Activated CD4-positive, alpha-beta memory T cell treated with anti-CD3 and anti-CD28 coated beads for 36 hours (primary cell): ENCODE measurements around the gene SNAP25. TPM values are rescaled to one million over a fixed set of nuclear protein-coding genes. Genes with fewer than 3 reads are reported as not detected.

Experiments used
- CTCF ChIA-PET: fragments of 350-600 bp; sonication (Branson Sonifier 250); formaldehyde crosslinking; loops from one replicate; lab custom pipeline; 2021; ENCODE audit warnings: antibody characterized with exemption, inconsistent platforms; lab: Charles Lee
- POLR2A ChIA-PET: fragments of 350-600 bp; sonication (Branson Sonifier 250); formaldehyde crosslinking; loops from one replicate; lab custom pipeline; 2021; ENCODE audit warnings: antibody characterized with exemption; lab: Charles Lee
- DNase-seq: peaks from one replicate; pipeline ENCODE4 v3.0.0-alpha.2; 2020
- H3K27ac Mint-ChIP-seq: one replicate; pipeline ENCODE4 v1.8.0; 2021; ENCODE audit warnings: mixed read lengths
- H3K27me3 Mint-ChIP-seq: one replicate; pipeline ENCODE4 v1.8.0; 2021; ENCODE audit warnings: mixed read lengths
- H3K36me3 Mint-ChIP-seq: one replicate; pipeline ENCODE4 v1.8.0; 2021; ENCODE audit warnings: mixed read lengths
- H3K4me1 Mint-ChIP-seq: one replicate; pipeline ENCODE4 v1.8.0; 2021; ENCODE audit warnings: low read depth, mixed read lengths
- H3K4me3 Mint-ChIP-seq: one replicate; pipeline ENCODE4 v1.8.0; 2021; ENCODE audit warnings: mild to moderate bottlenecking, mixed read lengths
- H3K9me3 Mint-ChIP-seq: one replicate; pipeline ENCODE4 v1.8.0; 2021; ENCODE audit warnings: mixed read lengths
- intact Hi-C: fragments of 100-400 bp; cut with micrococcal nuclease; formaldehyde crosslinking; loops from one replicate; pipeline ENCODE4 v1.15.1; 2023
- total RNA-seq, 2 experiments: library from RNA; stranded (reverse); gene quantifications; one replicate each; pipeline ENCODE4 v1.2.3, GENCODE V29; 2021

Gene SNAP25
- total RNA-seq, 2 experiments from 2014 or later = 0.63 to 0.67 TPM

DNA sequence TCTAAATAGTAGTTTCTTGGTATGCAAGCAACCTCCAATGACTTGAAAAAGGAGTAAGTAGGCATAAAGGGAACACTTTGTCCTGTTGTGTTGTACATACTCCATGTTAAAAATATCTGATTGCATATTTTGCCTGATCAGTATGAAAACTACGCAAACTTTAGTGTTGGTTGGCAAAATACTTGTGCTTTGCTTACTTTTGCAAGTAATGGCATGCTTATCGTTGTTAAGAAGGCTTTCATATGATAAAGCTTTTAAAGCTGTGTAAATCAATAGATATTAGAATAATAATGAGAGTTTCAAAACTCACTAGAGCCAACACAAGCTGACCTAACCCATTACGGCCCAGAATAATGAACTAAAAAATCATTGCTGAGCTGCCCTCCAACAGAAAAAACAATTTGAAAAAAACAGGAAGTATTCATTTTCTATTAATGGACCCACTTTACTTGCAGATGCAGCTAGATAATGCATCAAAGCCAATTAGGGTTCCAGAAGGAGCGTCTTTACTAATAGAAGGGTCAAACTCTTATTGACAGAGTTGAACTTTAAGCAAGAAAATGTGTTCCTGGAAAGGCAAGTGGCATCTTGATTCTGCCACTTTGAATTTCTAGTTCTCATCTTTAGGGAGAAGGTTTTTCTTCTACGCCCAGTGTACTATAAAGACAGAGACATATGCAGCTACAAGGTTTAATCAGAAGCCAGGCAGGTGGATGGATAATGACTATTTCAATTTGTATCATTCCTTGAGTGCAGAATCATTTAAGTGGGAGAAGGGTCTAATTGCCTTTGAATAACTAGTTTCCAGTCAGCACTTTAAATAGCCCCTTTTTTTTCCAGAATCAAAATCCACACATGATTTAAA, 82.2 kb downstream of the SNAP25 start:
- CTCF ChIA-PET = no interaction called here
- H3K4me1 Mint-ChIP-seq = peaks cover 9% of the 10 kb centered on the region

GRCh38 chr20:10303852-10304251, 85.2 kb downstream of the SNAP25 start:
- H3K9me3 Mint-ChIP-seq = no peaks in the 10 kb centered on the region
- intact Hi-C loops = no loop called here
- H3K27ac Mint-ChIP-seq = no peak overlapping the region
- peaks cover 3% of the 10 kb centered on the region for H3K27me3 Mint-ChIP-seq
- no peak overlapping the region for H3K4me3 Mint-ChIP-seq
- ChIA-PET CTCF (no interaction called here), POLR2A (no interaction called here)
- no peak for DNase-seq
- no peaks in the 10 kb centered on the region for H3K36me3 Mint-ChIP-seq
- H3K4me1 Mint-ChIP-seq = peaks cover 8% of the 10 kb centered on the region

More for the DNA sequence above, 82.2 kb downstream of the SNAP25 start:
- H3K9me3 Mint-ChIP-seq = no peaks in the 10 kb centered on the region
- no peaks in the 10 kb centered on the region for H3K36me3 Mint-ChIP-seq
- POLR2A ChIA-PET = no interaction called here
- peaks cover 3% of the 10 kb centered on the region for H3K27me3 Mint-ChIP-seq
- H3K27ac Mint-ChIP-seq = no peak overlapping the region
- no peak overlapping the region for H3K4me3 Mint-ChIP-seq
- no peak for DNase-seq
- intact Hi-C loops = no loop called here

GRCh38 chr20:10304471-10305046, 85.9 kb downstream of the SNAP25 start:
- POLR2A ChIA-PET = no interaction called here
- Mint-ChIP-seq H3K4me3 (no peak overlapping the region), H3K27me3 (peaks cover 4% of the 10 kb centered on the region), H3K27ac (no peak overlapping the region), H3K9me3 (no peaks in the 10 kb centered on the region), H3K36me3 (no peaks in the 10 kb centered on the region), H3K4me1 (peaks cover 8% of the 10 kb centered on the region)
- no peak for DNase-seq
- intact Hi-C loops = no loop called here
- CTCF ChIA-PET = no interaction called here

DNA sequence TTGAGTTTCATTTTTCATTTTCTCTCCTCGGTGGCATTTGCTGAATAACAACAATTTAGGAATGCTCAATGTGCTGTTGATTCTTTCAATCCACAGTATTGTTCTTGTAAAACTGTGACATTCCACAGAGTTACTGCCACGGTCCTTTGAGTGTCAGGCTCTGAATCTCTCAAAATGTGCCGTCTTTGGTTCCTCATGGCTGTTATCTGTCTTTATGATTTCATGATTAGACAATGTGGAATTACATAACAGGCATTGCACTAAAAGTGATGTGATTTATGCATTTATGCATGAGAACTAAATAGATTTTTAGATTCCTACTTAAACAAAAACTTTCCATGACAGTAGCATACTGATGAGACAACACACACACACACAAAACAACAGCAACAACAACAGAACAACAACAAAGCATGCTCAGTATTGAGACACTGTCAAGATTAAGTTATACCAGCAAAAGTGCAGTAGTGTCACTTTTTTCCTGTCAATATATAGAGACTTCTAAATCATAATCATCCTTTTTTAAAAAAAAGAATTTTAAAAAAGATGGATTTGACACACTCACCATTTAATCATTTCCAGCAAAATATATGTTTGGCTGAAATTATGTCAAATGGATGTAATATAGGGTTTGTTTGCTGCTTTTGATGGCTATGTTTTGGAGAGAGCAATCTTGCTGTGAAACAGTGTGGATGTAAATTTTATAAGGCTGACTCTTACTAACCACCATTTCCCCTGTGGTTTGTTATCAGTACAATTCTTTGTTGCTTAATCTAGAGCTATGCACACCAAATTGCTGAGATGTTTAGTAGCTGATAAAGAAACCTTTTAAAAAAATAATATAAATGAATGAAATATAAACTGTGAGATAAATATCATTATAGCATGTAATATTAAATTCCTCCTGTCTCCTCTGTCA, 88.1 kb downstream of the SNAP25 start:
- Mint-ChIP-seq H3K4me1 (peaks cover 8% of the 10 kb centered on the region), H3K9me3 (no peaks in the 10 kb centered on the region), H3K27me3 (peaks cover 4% of the 10 kb centered on the region), H3K36me3 (no peaks in the 10 kb centered on the region), H3K4me3 (no peak overlapping the region), H3K27ac (no peak overlapping the region)
- POLR2A ChIA-PET = no interaction called here
- intact Hi-C loops = no loop called here
- DNase-seq = no peak
- CTCF ChIA-PET = interaction anchor here (0.6 kb wide), 1 partner anchor 1013 kb away, joined by 4 read pairs; no protein-coding TSS in a partner anchor

GRCh38 chr20:10307359-10307735, 88.7 kb downstream of the SNAP25 start:
- intact Hi-C loops = no loop called here
- H3K9me3 Mint-ChIP-seq = no peaks in the 10 kb centered on the region
- H3K4me3 Mint-ChIP-seq = no peak overlapping the region
- peaks cover 8% of the 10 kb centered on the region for H3K4me1 Mint-ChIP-seq
- no peaks in the 10 kb centered on the region for H3K36me3 Mint-ChIP-seq
- CTCF ChIA-PET = no interaction called here
- no peak for DNase-seq
- no peak overlapping the region for H3K27ac Mint-ChIP-seq
- peaks cover 4% of the 10 kb centered on the region for H3K27me3 Mint-ChIP-seq
- POLR2A ChIA-PET = no interaction called here

- ChIA-PET CTCF (no interaction called here), POLR2A (no interaction called here)
- no peak for DNase-seq
- intact Hi-C loops = no loop called here
- H3K9me3 Mint-ChIP-seq = no peaks in the 10 kb centered on the region
- no peak overlapping the region for H3K27ac Mint-ChIP-seq
- no peaks in the 10 kb centered on the region for H3K36me3 Mint-ChIP-seq
- H3K27me3 Mint-ChIP-seq = peaks cover 9% of the 10 kb centered on the region
- H3K4me3 Mint-ChIP-seq = no peak overlapping the region
- H3K4me1 Mint-ChIP-seq = peaks cover 8% of the 10 kb centered on the region
Observed at GRCh38 chr20:10308652-10309051, 90.0 kb downstream of the SNAP25 start.

- DNase-seq = no peak
- no peak overlapping the region for H3K4me3 Mint-ChIP-seq
- H3K4me1 Mint-ChIP-seq = peaks cover 8% of the 10 kb centered on the region
- ChIA-PET POLR2A (no interaction called here), CTCF (no interaction called here)
- H3K27ac Mint-ChIP-seq = no peak overlapping the region
- intact Hi-C loops = no loop called here
- H3K27me3 Mint-ChIP-seq = peaks cover 9% of the 10 kb centered on the region
- H3K36me3 Mint-ChIP-seq = no peaks in the 10 kb centered on the region
- no peaks in the 10 kb centered on the region for H3K9me3 Mint-ChIP-seq
Observed at GRCh38 chr20:10309326-10309725, 90.7 kb downstream of the SNAP25 start.

GRCh38 chr20:10312111-10312510, 93.5 kb downstream of the SNAP25 start:
- Mint-ChIP-seq H3K9me3 (no peaks in the 10 kb centered on the region), H3K4me1 (peaks cover 5% of the 10 kb centered on the region), H3K4me3 (no peak overlapping the region), H3K27me3 (peaks cover 14% of the 10 kb centered on the region), H3K36me3 (no peaks in the 10 kb centered on the region), H3K27ac (no peak overlapping the region)
- CTCF ChIA-PET = no interaction called here
- intact Hi-C loops = no loop called here
- DNase-seq = no peak
- POLR2A ChIA-PET = no interaction called here

GRCh38 chr20:10313215-10313614, 94.6 kb downstream of the SNAP25 start:
- DNase-seq = no peak
- Mint-ChIP-seq H3K27me3 (peaks cover 14% of the 10 kb centered on the region), H3K27ac (no peak overlapping the region), H3K36me3 (no peaks in the 10 kb centered on the region), H3K4me1 (no peaks in the 10 kb centered on the region), H3K9me3 (no peaks in the 10 kb centered on the region), H3K4me3 (no peak overlapping the region)
- CTCF ChIA-PET = interaction anchor here (0.5 kb wide), 1 partner anchor 1958 kb away, joined by 4 read pairs; no protein-coding TSS in a partner anchor
- POLR2A ChIA-PET = no interaction called here
- intact Hi-C loops = no loop called here

GRCh38 chr20:10313701-10314100, 95.1 kb downstream of the SNAP25 start:
- H3K27me3 Mint-ChIP-seq = peaks cover 14% of the 10 kb centered on the region
- POLR2A ChIA-PET = no interaction called here
- DNase-seq = no peak
- H3K27ac Mint-ChIP-seq = no peak overlapping the region
- H3K4me3 Mint-ChIP-seq = no peak overlapping the region
- no peaks in the 10 kb centered on the region for H3K36me3 Mint-ChIP-seq
- CTCF ChIA-PET = no interaction called here
- no peaks in the 10 kb centered on the region for H3K4me1 Mint-ChIP-seq
- intact Hi-C loops = no loop called here
- no peaks in the 10 kb centered on the region for H3K9me3 Mint-ChIP-seq

DNA sequence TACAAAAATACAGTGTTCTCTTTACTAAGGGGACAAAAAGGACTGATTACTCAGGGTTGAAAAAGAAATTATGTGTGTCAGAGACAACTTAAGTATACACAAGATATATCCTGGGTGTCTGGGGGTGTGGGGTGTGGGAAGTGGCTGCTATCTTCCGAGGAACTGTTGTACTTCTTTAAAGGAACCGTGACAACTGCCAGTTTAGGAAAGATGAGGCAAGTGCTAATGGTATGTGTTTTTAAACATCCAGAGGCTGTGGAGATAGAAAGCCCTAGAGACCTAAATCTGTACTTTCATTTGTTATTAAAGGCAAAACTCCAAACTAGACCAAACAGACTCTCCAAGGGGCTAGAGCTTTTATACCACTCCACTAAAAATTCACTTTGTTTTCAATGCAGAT, 95.6 kb downstream of the SNAP25 start:
- intact Hi-C loops = no loop called here
- Mint-ChIP-seq H3K36me3 (no peaks in the 10 kb centered on the region), H3K4me1 (no peaks in the 10 kb centered on the region), H3K27me3 (peaks cover 14% of the 10 kb centered on the region), H3K4me3 (no peak overlapping the region), H3K27ac (no peak overlapping the region), H3K9me3 (no peaks in the 10 kb centered on the region)
- DNase-seq = no peak
- POLR2A ChIA-PET = no interaction called here
- CTCF ChIA-PET = interaction anchor here (0.6 to 0.7 kb wide), 2 partner anchors 12 to 324 kb away, joined by 3 read pairs; no protein-coding TSS in a partner anchor

- peaks cover 4% of the 10 kb centered on the region for H3K4me1 Mint-ChIP-seq
- intact Hi-C loops = no loop called here
- CTCF ChIA-PET = interaction anchor here (0.5 to 2.6 kb wide), 4 partner anchors 13 to 67 kb away, joined by 3 to 8 read pairs (median 4); no protein-coding TSS in a partner anchor
Observed at GRCh38 chr20:10315138-10315537, 96.5 kb downstream of the SNAP25 start.

More at GRCh38 chr20:10315138-10315537, 96.5 kb downstream of the SNAP25 start:
- Mint-ChIP-seq H3K27ac (no peak overlapping the region), H3K4me3 (no peak overlapping the region), H3K27me3 (peaks cover 11% of the 10 kb centered on the region), H3K9me3 (no peaks in the 10 kb centered on the region), H3K36me3 (no peaks in the 10 kb centered on the region)
- POLR2A ChIA-PET = no interaction called here
- no peak for DNase-seq
